Measurements from ENCODE around the gene ROBO2.

Gene ROBO2

DNA sequence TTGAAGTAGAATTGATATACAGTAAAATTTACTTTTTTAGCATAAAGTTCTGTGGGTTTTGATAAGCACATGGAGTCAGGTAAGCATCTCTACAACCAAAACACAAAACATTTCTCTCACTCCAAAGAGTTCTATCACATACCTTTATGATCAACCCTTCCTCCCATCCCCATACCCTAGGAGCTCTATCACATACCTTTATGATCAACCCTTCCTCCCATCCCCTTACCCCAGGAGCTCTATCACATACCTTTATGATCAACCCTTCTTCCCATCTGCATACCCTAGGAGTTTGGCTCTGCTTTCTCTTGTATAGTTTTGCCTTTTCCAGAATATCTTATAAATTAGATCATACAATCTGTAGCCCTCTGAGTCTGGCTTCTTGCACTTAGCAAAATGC, 315.1 kb downstream of the ROBO2 start:
- Histone ChIP-seq H3K27ac (ENCODE audit: low read depth, low read length, severe bottlenecking) (no peak overlapping the region), H3K4me3 (ENCODE audit: extremely low read depth, insufficient read depth, low read length, poor library complexity, severe bottlenecking) (no peak overlapping the region), H3K4me1 (ENCODE audit: control insufficient read depth, insufficient read depth, low read length, poor library complexity, severe bottlenecking) (no peaks in the 10 kb centered on the region), H3K9me3 (ENCODE audit: control insufficient read depth, low read length) (no peaks in the 10 kb centered on the region), H3K36me3 (ENCODE audit: control insufficient read depth, insufficient read depth, low read length) (no peaks in the 10 kb centered on the region)

DNA sequence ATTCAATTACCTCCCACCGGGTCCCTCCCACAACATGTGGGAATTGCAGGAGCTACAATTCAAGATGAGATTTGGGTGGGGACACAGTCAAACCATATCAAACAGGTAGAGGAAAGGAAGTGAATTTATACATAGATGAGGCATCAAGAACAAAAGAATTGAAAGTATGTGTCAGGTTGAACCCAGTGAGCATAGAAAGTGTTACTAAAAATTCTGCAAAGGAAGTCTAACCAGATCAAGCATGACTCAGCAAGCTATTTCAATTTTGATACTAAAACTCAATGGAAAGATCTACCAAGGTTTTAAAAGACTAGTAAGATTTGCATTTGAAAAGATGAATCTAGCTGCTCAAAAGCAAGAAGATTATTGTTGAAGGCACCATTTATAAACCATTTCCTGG, 323.0 kb downstream of the ROBO2 start:
- no peak overlapping the region for H3K4me3 ChIP-seq (ENCODE audit: extremely low read depth, insufficient read depth, low read length, poor library complexity, severe bottlenecking)
- H3K27ac ChIP-seq (ENCODE audit: low read depth, low read length, severe bottlenecking) = no peak overlapping the region
- H3K4me1 ChIP-seq (ENCODE audit: control insufficient read depth, insufficient read depth, low read length, poor library complexity, severe bottlenecking) = no peaks in the 10 kb centered on the region
- H3K36me3 ChIP-seq (ENCODE audit: control insufficient read depth, insufficient read depth, low read length) = no peaks in the 10 kb centered on the region
- WGBS, 2 experiments (ENCODE audit: insufficient coverage in 2 of 2) = no CpG with 5 or more reads among the region's 1 CpG
- no peaks in the 10 kb centered on the region for H3K9me3 ChIP-seq (ENCODE audit: control insufficient read depth, low read length)

DNA sequence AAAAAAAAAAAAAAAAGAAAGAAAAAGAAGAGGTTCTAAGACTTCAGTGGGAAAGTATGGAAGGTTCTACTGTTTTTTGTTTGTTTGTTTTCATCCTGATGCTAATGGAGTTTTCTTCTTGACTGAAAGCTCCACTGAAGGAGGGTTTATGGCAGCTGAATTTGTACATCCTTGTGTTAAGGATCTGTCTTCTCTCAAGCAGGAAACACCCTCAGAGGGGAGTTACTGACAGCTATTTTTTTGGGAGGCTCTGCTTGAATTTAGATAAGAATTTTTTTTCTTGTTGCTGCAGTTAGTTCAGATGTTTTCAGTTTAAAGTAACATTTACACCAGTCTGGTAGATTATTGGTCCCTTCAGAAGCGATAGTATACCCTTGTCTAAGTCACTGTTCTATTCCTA, 325.3 kb downstream of the ROBO2 start:
- Histone ChIP-seq H3K36me3 (ENCODE audit: control insufficient read depth, insufficient read depth, low read length) (no peaks in the 10 kb centered on the region), H3K4me1 (ENCODE audit: control insufficient read depth, insufficient read depth, low read length, poor library complexity, severe bottlenecking) (no peaks in the 10 kb centered on the region), H3K27ac (ENCODE audit: low read depth, low read length, severe bottlenecking) (no peak overlapping the region), H3K4me3 (ENCODE audit: extremely low read depth, insufficient read depth, low read length, poor library complexity, severe bottlenecking) (no peak overlapping the region), H3K9me3 (ENCODE audit: control insufficient read depth, low read length) (no peaks in the 10 kb centered on the region)
- WGBS, 2 experiments (ENCODE audit: insufficient coverage in 2 of 2) = 86% methylated on average over 1 of the region's 1 CpG; no CpG with 5 or more reads in 1 of the 2 experiments

DNA sequence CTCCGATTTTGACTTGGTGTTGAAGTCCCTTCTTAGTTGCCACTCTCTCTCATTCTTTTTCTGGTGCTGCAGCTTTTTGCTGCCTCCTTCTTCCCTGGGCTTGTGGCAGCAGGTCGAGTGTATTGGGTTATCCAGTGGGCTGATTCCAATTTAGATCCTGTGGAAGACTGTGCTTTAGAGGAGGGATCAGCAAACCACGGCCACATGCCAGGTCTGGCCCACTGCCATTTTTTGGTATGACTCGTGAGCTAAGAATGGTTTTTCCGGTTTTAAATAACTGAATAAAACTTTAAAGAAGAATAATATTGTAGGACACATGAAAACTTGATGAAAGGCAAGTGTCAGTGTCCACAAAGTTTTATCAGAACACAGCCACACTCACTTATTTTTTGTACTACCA, 330.5 kb downstream of the ROBO2 start:
- H3K4me1 ChIP-seq (ENCODE audit: control insufficient read depth, insufficient read depth, low read length, poor library complexity, severe bottlenecking) = no peaks in the 10 kb centered on the region
- no peaks in the 10 kb centered on the region for H3K9me3 ChIP-seq (ENCODE audit: control insufficient read depth, low read length)
- H3K36me3 ChIP-seq (ENCODE audit: control insufficient read depth, insufficient read depth, low read length) = no peaks in the 10 kb centered on the region
- H3K27ac ChIP-seq (ENCODE audit: low read depth, low read length, severe bottlenecking) = no peak overlapping the region
- WGBS, 2 experiments (ENCODE audit: insufficient coverage in 2 of 2) = 50 to 100% methylated on average over 1 to 2 of the region's 5 CpGs
- no peak overlapping the region for H3K4me3 ChIP-seq (ENCODE audit: extremely low read depth, insufficient read depth, low read length, poor library complexity, severe bottlenecking)

DNA sequence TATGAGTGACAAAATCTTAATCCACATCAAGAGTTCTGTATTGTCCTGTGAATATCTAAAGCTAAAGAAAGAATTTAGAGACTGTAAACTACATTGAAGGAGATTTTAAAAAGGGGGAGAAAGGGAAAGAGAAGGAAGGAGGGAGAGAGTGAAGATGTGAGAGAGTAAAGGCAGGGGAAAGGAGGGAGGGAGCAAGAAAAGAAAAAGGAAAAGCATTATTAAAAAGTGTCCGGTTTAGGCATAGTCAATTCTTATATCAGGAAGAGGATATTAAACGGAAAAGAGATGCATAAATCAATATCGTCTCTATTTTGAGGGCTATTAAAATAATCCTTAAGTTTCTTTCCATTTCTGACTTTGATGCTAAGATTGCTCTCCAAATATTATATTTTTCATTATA, 332.1 kb downstream of the ROBO2 start:
- 100% methylated on average over 1 of the region's 3 CpGs; no CpG with 5 or more reads in 1 of the 2 experiments for WGBS, 2 experiments (ENCODE audit: insufficient coverage in 2 of 2)
- Histone ChIP-seq H3K4me3 (ENCODE audit: extremely low read depth, insufficient read depth, low read length, poor library complexity, severe bottlenecking) (no peak overlapping the region), H3K4me1 (ENCODE audit: control insufficient read depth, insufficient read depth, low read length, poor library complexity, severe bottlenecking) (no peaks in the 10 kb centered on the region), H3K9me3 (ENCODE audit: control insufficient read depth, low read length) (no peaks in the 10 kb centered on the region), H3K27ac (ENCODE audit: low read depth, low read length, severe bottlenecking) (no peak overlapping the region), H3K36me3 (ENCODE audit: control insufficient read depth, insufficient read depth, low read length) (no peaks in the 10 kb centered on the region)

DNA sequence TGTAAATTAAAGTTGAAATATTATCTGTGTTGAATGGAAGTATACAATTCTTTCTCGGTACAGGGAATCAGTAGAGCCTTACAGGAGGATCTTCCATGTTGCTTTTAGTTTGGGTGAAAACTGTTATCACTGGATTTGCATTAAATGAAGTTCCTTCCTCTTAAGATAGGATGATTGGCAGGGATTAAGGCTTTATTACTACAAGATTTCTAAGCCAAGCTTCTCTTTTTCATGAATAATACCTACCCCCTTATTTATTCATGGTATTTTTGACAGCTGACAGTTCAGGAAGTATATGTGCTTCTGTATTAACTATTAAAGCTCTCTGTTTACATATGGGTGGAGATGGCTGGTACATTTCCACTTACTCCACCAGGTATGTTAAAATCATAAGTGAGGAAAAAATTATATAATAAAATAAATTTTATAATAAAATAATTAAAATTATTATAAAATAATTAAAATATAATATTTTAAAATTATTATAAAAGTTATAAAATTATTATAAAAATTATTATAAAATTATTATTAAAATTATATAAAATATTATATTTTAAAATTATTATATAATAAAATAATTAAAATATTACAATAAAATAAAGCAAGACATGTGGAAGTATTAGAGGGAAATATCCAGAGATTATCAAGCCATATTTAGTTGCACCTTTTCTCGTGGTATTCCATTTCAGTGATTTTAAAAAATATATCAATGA, 332.9 kb downstream of the ROBO2 start:
- Histone ChIP-seq H3K27ac (ENCODE audit: low read depth, low read length, severe bottlenecking) (no peak overlapping the region), H3K4me1 (ENCODE audit: control insufficient read depth, insufficient read depth, low read length, poor library complexity, severe bottlenecking) (no peaks in the 10 kb centered on the region), H3K9me3 (ENCODE audit: control insufficient read depth, low read length) (no peaks in the 10 kb centered on the region), H3K4me3 (ENCODE audit: extremely low read depth, insufficient read depth, low read length, poor library complexity, severe bottlenecking) (no peak overlapping the region), H3K36me3 (ENCODE audit: control insufficient read depth, insufficient read depth, low read length) (no peaks in the 10 kb centered on the region)
- 88% methylated on average over 1 of the region's 2 CpGs; no CpG with 5 or more reads in 1 of the 2 experiments for WGBS, 2 experiments (ENCODE audit: insufficient coverage in 2 of 2)

DNA sequence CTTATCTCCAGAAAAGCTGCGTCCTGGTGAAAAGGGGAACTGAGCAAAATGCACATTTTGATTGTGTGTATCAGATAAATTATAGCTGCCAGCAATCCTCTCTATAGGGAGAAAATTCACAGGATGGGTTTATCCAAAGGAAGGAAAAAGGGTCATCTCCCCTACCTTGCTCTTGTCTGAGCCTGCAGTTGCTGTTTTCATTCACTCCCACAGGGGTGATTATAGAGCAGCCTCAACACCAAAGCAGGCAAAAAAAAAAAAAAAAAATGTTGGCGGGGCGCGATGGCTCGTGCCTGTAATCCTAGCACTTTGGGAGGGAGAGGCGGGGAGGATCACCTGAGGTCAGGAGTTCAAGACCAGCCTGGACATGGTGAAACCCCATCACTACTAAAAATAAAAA, 333.7 kb downstream of the ROBO2 start:
- WGBS, 2 experiments (ENCODE audit: insufficient coverage in 2 of 2) = 100% methylated on average over 1 of the region's 6 CpGs
- Histone ChIP-seq H3K4me3 (ENCODE audit: extremely low read depth, insufficient read depth, low read length, poor library complexity, severe bottlenecking) (no peak overlapping the region), H3K36me3 (ENCODE audit: control insufficient read depth, insufficient read depth, low read length) (no peaks in the 10 kb centered on the region), H3K27ac (ENCODE audit: low read depth, low read length, severe bottlenecking) (no peak overlapping the region), H3K4me1 (ENCODE audit: control insufficient read depth, insufficient read depth, low read length, poor library complexity, severe bottlenecking) (no peaks in the 10 kb centered on the region), H3K9me3 (ENCODE audit: control insufficient read depth, low read length) (no peaks in the 10 kb centered on the region)

DNA sequence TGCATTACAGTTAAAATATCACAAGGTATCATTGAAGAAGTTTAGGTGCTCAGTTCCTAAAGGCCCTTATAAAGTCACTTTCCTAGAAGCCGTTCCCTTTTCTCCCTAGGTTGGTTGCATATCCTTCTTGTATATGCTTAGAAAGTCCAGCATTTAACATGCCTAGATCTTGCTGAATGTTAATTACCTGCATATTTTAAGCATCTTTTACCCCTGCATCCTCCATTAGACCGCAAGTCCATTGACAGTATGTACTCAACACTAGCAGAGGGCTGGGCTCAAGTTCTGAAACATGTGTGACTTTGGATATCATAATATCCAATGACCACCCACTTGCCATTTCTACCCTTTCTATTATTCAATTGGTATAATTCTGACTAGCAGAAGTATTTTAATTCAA, 336.6 kb downstream of the ROBO2 start:
- H3K27ac ChIP-seq (ENCODE audit: low read depth, low read length, severe bottlenecking) = no peak overlapping the region
- no peaks in the 10 kb centered on the region for H3K9me3 ChIP-seq (ENCODE audit: control insufficient read depth, low read length)
- H3K36me3 ChIP-seq (ENCODE audit: control insufficient read depth, insufficient read depth, low read length) = no peaks in the 10 kb centered on the region
- WGBS, 2 experiments (ENCODE audit: insufficient coverage in 2 of 2) = 100% methylated on average over 2 of the region's 2 CpGs; no CpG with 5 or more reads in 1 of the 2 experiments
- no peaks in the 10 kb centered on the region for H3K4me1 ChIP-seq (ENCODE audit: control insufficient read depth, insufficient read depth, low read length, poor library complexity, severe bottlenecking)
- H3K4me3 ChIP-seq (ENCODE audit: extremely low read depth, insufficient read depth, low read length, poor library complexity, severe bottlenecking) = no peak overlapping the region

DNA sequence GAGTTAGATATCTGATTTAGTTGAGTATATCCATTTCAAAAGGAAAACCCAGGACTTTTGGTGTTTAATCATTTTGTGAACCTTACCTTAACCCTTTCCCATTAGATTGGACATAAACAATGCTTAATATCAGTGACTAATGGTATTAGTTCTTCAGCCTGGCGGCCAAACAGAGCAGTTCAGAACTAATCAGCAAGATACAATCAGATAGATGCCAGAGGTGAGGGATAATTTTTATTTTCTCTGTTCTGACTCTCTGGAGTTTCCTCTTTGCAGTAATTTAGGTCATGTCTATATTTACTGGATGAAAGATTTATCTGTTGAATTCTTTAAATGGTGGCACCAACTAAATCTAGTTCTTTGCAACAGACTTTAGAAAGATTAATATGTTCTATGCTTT, 337.8 kb downstream of the ROBO2 start:
- Histone ChIP-seq H3K27ac (ENCODE audit: low read depth, low read length, severe bottlenecking) (no peak overlapping the region), H3K9me3 (ENCODE audit: control insufficient read depth, low read length) (no peaks in the 10 kb centered on the region), H3K36me3 (ENCODE audit: control insufficient read depth, insufficient read depth, low read length) (no peaks in the 10 kb centered on the region), H3K4me1 (ENCODE audit: control insufficient read depth, insufficient read depth, low read length, poor library complexity, severe bottlenecking) (no peaks in the 10 kb centered on the region), H3K4me3 (ENCODE audit: extremely low read depth, insufficient read depth, low read length, poor library complexity, severe bottlenecking) (no peak overlapping the region)
- no CpG with 5 or more reads among the region's 1 CpG for WGBS, 2 experiments (ENCODE audit: insufficient coverage in 2 of 2)

DNA sequence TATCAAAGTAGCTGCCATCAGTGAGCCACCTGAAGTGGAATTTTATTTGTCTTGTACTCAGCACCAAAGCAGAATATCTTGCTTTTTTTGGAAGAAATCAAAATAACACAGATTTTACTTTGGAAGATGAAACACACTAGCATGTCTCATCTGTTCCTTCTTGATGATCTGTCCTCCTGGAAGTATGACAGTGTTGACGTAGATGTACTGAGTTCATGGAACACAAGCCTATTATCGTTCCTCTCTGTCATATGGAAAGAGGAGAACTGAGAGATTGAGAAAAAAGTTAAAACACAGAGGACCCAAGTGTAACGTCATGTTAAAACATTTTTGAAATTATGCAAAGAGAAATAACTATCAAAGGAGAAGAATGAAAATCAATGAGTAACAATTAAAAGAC, 340.2 kb downstream of the ROBO2 start:
- H3K36me3 ChIP-seq (ENCODE audit: control insufficient read depth, insufficient read depth, low read length) = no peaks in the 10 kb centered on the region
- 92 to 100% methylated on average over 2 to 3 of the region's 3 CpGs for WGBS, 2 experiments (ENCODE audit: insufficient coverage in 2 of 2)
- no peak overlapping the region for H3K4me3 ChIP-seq (ENCODE audit: extremely low read depth, insufficient read depth, low read length, poor library complexity, severe bottlenecking)
- H3K27ac ChIP-seq (ENCODE audit: low read depth, low read length, severe bottlenecking) = no peak overlapping the region
- H3K4me1 ChIP-seq (ENCODE audit: control insufficient read depth, insufficient read depth, low read length, poor library complexity, severe bottlenecking) = no peaks in the 10 kb centered on the region
- no peaks in the 10 kb centered on the region for H3K9me3 ChIP-seq (ENCODE audit: control insufficient read depth, low read length)

DNA sequence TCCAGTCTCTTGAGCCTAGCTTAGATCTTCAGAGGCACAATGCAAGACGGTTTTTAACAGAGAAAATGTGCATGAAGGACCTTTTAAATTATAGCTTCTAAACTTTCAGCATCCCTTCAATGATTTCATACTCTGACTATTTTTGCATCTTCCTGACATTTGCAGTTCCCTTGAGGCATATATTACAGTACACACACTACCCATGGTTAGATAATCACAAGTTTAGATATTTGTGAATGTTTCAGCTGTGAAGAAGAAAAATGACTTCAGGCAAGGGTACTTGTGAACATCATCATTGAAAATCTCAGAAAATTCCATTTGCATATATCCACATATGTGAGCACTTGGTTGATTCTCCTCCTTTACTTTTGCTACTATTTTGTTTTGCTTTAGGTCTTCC, 341.5 kb downstream of the ROBO2 start:
- H3K9me3 ChIP-seq (ENCODE audit: control insufficient read depth, low read length) = no peaks in the 10 kb centered on the region
- H3K36me3 ChIP-seq (ENCODE audit: control insufficient read depth, insufficient read depth, low read length) = no peaks in the 10 kb centered on the region
- H3K4me1 ChIP-seq (ENCODE audit: control insufficient read depth, insufficient read depth, low read length, poor library complexity, severe bottlenecking) = no peaks in the 10 kb centered on the region
- 20 to 30% methylated on average over 1 of the region's 1 CpG for WGBS, 2 experiments (ENCODE audit: insufficient coverage in 2 of 2)
- no peak overlapping the region for H3K27ac ChIP-seq (ENCODE audit: low read depth, low read length, severe bottlenecking)
- no peak overlapping the region for H3K4me3 ChIP-seq (ENCODE audit: extremely low read depth, insufficient read depth, low read length, poor library complexity, severe bottlenecking)

All from mesodermal cell (in vitro differentiated cells).